GM21447 (cell line): Measurements from ENCODE around the gene CCDC149.
"Not testable (repeated sequence)": the region's sequence is repeated elsewhere in the genome, so short reads cannot be mapped to it uniquely, and the experiment has no call there.

ENCODE experiments used
- ATAC-seq: cut with Tn5 transposase; IDR thresholded peaks from one replicate; pipeline ENCODE4 v1.9.1; 2021; ENCODE audit not compliant: unreplicated experiment

CCDC149 gene

DNA sequence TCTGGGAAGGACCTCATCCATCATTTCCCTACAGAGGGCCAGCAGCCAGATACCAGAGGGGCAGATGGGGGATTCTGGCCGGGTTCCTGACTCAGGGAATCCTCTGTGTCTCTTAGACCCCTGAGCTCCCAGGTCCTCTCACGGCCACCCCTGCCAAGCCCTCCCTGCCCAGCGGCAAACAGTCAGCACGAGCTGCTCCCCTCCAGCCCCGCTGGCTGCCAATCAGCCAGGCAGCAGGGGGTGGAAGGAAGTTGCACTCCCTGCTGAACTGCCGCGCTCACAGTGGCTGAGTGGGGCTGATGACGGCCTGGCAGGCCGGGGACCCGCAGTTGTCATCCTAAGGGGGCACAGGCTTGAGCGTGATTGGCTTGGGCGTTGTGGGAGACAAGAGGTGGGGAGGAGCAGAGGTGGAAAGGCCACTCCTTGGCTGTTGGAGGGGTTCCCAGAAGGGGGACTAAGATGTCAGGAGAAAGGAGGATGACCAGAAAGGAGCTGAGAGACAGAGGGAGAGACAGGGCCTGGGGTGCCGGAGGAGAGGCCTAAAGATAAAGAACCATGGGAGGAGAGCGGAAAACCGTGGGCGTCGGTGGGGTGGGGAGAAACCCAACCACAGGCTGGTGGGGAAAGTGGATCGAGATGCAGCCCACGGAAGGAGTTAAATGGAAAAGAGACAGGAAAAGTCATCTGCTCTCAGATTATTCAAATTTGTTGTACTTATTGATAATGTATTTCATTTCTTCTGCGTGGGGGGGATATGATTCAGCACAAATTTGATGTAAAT lies 4.4 kb upstream of the CCDC149 start:
- no peak for ATAC-seq

GRCh38 chr4:24915121-24915922 lies 2.5 kb upstream of the CCDC149 start:
- ATAC-seq: no peak

- no peak for ATAC-seq
These were observed 1.6 kb upstream of the CCDC149 start for GRCh38 chr4:24914460-24914859.

DNA sequence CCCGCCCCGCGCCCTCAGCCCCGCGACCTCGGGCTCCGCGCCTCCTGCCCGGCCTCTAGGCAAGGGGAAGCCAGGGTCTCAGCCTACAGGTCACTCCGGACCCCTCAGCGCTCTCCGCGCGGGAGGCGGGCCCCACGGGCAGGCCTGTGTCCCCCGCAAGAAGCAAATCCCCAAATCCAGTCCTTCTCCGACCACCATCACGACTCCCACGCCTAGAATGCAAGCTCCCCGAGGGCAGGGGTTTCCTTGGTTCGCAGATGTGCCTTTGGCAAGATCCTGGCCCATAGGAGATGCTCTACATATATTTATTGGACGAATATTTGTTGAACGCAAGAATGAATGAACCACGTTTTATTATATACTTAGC lies 260 bp upstream of the CCDC149 start:
- no peak for ATAC-seq

DNA sequence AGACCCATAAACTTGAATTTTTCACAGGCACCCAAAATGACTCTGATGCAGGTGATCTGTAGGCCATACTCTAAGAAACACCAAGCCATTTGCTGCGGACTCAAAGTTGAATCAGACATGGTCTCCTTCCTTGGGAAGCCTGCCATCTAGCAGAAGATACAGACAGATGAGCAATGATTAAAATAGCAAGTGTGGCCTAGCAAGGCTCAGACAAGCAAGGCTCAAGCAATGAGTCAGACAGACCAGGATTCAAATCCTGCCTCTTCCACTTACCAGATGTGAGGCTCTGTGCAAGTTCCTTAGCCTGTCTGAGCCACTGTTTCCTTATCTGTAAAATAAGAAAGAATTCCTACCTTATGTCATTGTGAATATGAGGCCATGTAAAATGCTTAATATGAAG lies 2.3 kb downstream of the CCDC149 start:
- ATAC-seq: no peak

DNA sequence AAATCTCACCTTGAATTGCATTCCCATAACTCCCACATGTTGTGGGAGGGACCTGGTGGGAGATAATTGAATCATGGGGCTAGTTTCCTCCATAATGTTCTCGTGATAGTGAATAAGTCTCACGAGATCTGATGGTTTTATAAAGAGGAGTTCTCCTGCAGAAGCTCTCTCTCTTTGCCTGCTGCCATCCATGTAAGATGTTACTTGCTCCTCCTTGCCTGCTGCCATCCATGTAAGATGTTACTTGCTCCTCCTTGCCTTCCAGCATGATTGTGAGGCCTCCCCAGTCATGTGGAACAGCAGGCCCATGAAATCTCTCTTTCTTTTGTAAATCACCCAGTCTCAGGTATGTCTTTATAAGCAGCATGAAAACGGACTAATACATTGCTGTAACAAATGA lies 3.2 kb downstream of the CCDC149 start:
- not testable (repeated sequence) for ATAC-seq

DNA sequence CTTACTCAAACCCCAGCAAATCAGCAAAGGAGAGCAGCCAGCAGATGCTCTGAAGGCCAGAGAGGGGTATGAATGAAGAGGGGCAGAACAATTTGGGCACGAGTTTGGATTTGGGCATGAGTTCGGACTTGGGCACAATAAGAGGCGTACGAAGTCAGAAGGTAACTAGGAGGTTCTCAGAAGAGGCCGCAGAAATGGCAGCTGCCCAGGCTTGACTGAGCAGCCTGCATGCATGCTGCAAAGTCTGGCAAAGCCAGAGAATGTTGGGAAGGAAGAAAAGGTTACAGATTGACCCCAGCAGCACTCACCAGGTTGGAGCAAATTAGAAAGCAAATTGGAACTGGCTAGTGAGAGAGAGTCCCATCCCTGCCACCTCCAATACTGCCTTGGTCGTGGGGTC lies 15.2 kb downstream of the CCDC149 start:
- ATAC-seq: no peak

DNA sequence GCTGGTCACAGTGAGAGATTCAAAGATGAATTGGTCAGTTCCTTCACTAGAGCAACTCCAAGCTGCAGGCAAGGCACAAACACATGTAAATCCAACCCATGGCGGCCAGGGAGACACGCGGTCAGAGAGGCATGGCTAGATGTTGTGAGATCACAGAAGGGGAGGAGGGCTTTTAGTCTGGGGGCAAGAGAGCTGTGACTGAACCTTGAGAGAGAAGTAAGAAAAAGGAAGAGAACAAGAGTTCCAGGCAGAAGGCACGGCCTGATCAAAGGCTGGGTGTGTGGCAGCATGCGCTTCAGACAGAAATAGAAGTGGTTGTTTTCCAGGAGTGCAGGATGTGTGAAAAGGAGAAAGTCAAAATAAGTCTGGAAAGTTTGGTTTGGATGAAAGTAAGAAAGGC lies 15.9 kb downstream of the CCDC149 start:
- no peak for ATAC-seq

DNA sequence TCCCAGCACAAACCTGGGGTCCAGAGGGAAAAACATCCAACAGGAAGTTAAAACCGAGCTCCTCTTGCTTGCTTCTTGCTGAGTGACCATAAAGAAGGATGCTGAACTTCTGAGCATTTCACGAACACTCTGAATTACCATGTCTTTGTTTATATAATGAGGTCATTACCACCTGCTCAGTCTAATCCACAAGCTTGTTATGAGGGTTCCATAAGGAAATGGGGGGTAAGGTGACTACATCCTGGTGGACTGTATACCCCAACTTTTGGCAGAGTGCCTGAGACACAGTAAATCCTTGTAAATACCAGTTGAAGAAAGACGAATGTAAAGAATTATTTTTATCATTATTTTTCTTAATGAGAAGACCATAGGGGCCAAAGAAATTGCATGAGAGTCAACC lies 16.8 kb downstream of the CCDC149 start:
- ATAC-seq: no peak

- no peak for ATAC-seq
These were observed 17.4 kb downstream of the CCDC149 start for GRCh38 chr4:24895461-24895860.

- ATAC-seq: no peak
These were observed 18.0 kb downstream of the CCDC149 start for GRCh38 chr4:24894846-24895245.

GRCh38 chr4:24894243-24894642 lies 18.6 kb downstream of the CCDC149 start:
- ATAC-seq: no peak

GRCh38 chr4:24892778-24893177 lies 20.1 kb downstream of the CCDC149 start:
- no peak for ATAC-seq

- no peak for ATAC-seq
These were observed 20.6 kb downstream of the CCDC149 start for GRCh38 chr4:24892278-24892677.

DNA sequence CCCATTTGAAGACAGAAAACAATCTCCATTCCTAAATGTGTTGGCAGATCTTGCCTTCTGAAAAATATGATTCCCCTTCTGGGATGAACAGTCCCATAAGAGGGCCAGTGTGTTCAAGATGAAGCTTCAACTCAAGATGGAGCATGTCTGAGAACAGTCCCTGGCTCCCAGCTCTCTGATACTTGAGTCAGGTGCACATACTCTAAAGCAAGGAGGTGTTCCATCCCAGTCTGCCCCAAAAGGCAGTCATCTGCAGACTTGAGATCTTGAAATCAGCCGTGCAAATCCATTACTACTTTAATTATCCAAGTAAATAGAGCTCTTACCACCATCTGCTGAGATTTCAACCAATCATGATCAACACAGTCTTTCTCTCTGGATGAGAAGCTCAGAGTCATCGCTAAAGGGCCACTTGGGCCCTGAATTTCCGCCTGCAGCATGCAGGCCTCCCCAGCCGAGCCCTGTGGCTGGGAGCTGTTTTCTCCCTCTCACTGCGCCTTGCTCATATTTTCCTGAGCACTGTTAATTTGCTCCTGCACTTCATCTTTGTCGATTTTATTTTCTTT lies 22.2 kb downstream of the CCDC149 start:
- ATAC-seq: no peak

GRCh38 chr4:24889991-24890390 lies 22.9 kb downstream of the CCDC149 start:
- ATAC-seq: no peak

DNA sequence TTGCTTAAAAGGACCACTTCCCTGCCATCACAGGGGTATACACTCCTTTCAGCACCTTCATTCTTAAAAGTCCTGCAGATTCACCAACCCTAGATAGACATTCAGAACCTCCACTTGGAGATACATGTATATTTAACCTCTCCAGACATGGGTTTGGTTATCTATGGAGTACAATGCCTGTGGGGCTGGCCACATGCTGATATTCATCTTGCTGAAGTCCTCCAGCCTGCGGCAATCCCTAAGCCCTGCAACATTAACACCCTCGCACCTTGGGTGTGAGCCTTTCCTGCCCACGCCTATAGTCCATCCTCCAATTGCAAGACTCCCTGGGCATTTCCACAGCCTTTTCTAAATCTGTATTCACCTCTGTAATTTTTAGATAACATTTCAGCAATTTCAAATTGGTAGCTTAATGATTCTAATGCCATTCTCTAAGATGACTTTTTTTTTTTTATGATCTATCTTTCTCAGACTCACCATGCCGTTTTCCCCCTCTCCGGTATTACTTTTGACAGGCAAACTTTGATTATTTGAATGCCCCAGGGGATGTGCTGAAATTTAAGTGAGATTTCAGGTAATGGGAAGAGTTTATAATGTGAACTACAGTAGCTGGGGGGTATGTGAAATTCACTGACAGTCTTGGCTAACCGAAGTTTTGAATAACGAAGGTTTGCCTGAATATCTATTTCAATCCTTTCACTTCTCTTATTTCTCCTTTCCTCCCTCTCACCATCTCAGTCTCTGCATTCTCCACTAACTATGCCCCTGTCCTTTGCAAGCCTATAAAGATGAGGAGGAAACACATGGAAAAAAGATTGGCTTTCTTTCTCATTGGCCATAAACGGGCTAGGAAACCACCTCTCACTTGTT lies 24.1 kb downstream of the CCDC149 start:
- ATAC-seq: no peak

- no peak for ATAC-seq
These were observed 24.9 kb downstream of the CCDC149 start for GRCh38 chr4:24887881-24888430.

DNA sequence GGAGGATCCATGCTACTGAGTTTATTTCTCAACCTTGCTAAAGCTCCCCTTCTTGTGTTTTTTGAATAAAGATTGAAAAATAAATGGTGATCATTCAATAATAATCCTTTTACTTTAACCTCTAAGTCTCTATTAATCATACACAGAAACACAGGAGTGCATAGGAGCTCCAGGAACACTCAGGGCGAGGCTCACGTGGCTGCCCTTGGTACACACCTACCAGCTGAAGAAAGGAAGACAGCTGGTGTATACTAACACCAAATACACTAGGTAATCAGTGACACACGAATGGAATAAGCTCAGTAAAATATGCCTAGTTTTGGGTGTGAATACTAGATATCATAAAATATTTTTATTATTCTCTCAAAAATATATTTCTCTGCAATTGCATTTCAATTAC lies 26.2 kb downstream of the CCDC149 start:
- ATAC-seq: no peak

DNA sequence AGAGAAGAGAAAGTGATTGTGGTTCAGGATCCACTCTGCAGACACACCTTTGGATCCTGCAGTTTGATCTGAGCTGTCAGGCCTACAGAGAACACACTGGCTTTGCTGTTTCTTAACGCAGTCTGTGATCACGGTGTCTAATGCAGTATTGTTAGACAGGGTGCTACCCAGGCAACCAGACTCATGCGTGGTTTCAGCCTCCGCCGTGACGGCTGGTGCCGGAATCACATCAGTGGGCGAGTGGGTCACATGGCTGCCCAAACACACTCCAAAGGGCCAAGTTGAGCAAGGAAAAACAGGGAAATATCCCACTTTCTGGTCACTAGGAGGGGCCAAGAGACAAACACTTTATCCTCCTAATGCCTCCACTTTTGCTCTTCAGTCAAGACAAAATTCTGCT lies 27.5 kb downstream of the CCDC149 start:
- no peak for ATAC-seq

GRCh38 chr4:24884902-24885301 lies 27.9 kb downstream of the CCDC149 start:
- no peak for ATAC-seq
